ENCODE data around the gene STARD3NL.

DNA sequence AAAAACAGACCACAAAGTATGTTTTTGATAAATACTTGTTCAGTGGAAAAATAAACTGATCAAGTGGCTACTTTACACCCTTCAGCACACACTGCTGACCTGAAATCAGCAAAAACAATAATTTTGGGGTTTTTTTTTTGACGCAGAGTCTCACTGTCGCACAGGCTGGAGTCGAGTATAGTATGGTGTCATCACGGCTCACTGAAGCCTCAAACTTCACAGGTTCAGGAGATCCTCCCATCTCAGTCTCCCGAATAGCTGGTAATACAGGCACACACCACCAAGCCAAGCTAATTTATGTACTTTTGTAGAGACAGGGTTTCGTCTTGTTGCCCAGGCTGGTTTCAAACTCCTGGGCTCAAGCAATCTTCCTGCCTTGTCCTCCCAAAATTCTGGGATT, 64.8 kb downstream of the STARD3NL start:
- TF ChIP-seq POLR2A (IDR thresholded peaks at IDR 0.05; ENCODE audit: low read depth, low read length) (no peak), POLR2AphosphoS5 (IDR thresholded peaks at IDR 0.05; ENCODE audit: low read depth, low read length) (no peak)
